Ishikawa (cell line): ENCODE data around the gene OXER1.

Experiments used
- CEBPB ChIP-seq: IDR thresholded peaks from 2 replicates; pipeline ENCODE4 v1.6.1; 2012
- EGR1 ChIP-seq: IDR thresholded peaks from 2 replicates; pipeline ENCODE4 v1.6.1; 2012
- TAF1 ChIP-seq: IDR thresholded peaks from 2 replicates; pipeline ENCODE4 v1.6.1; 2012; ENCODE audit warnings: low read depth, mild to moderate bottlenecking
- YY1 ChIP-seq: IDR thresholded peaks from 2 replicates; pipeline ENCODE4 v1.6.1; 2012; ENCODE audit warnings: low read depth
- TF ChIP-seq, protein P1 (sequence below): IDR thresholded peaks from 2 replicates; pipeline ENCODE4 v1.6.1; 2012

DNA sequence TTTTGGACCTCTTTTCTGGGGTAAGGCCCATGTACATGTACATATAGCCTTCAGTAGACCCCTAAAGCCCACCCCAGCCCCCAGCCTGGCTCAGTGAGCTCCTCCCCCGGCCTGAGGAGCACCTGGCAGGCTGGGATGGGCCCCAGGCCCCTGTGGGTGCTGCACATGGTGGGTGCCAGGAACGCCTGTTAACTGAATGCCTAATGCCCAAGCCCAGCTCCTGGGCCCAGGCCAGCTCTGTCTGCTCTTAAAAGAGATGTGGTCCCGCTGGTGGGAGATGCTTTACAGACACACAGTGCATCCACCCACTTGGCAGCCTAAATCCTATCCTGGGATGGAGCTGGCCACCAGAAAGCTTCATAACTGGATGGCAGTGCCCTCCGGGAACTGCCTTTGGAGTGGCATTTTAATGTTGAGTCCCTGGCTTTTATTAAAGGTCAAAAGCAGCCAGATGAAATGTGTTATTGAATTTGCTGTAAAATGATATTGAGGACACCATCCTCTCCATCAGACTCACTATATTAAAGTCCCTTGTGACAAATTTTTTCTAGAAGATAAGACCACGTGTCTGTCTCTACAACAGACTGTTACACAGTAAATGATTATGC is 7.7 kb upstream of the OXER1 start:
- TF ChIP-seq YY1 (no peak), TAF1 (no peak), EGR1 (no peak), CEBPB (no peak)
- TF ChIP-seq, protein P1, sequence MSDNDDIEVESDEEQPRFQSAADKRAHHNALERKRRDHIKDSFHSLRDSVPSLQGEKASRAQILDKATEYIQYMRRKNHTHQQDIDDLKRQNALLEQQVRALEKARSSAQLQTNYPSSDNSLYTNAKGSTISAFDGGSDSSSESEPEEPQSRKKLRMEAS = no peak
